Endothelial cell of umbilical vein (primary cell): ENCODE measurements around the gene MIER2. TPM values are rescaled to one million over a fixed set of nuclear protein-coding genes. Genes with fewer than 3 reads are reported as not detected.

Source experiments
- BruUV-seq: library from RNA; stranded (reverse); fragments of 400-500 nt; replicated peaks from 2 replicates; lab custom pipeline; 2021; lab: Mats Ljungman, UMichigan
- CTCF ChIA-PET: fragments of 300-600, 350-600 bp; sonication (Branson Sonifier 250); formaldehyde crosslinking; loops from one replicate; lab custom pipeline; 2021; ENCODE audit warnings: antibody characterized with exemption, inconsistent platforms; lab: Charles Lee
- POLR2A ChIA-PET: fragments of 300-600, 350-600 bp; sonication (Branson Sonifier 250); formaldehyde crosslinking; loops from one replicate; lab custom pipeline; 2021; ENCODE audit warnings: antibody characterized with exemption, inconsistent platforms; lab: Charles Lee
- DNase-seq: peaks from one replicate; pipeline ENCODE4 v3.0.0-alpha.2; 2011; ENCODE audit warnings: low read depth, low spot score
- FAIRE-seq: peaks from 2 replicates; lab custom pipeline; 2011; peaks lifted over from hg19 to GRCh38; lab: Jason Lieb, UNC
- H2AFZ ChIP-seq: 2 replicates; pipeline ENCODE4 v1.6.0; 2012; ENCODE audit warnings: low read depth, low read length, control low read depth, inconsistent platforms
- H3K27ac ChIP-seq: 2 replicates; pipeline ENCODE4 v1.5.1; 2011; ENCODE audit warnings: low read depth, mild to moderate bottlenecking, control low read depth, low read length, moderate library complexity; ENCODE audit not compliant: insufficient read depth
- H3K27me3 ChIP-seq, 2 experiments: 2 replicates each; pipeline versions ENCODE4 v1.6.0 to v1.6.1; 2011; ENCODE audit warnings: low read length in 2 of 2, mixed read lengths in 1 of 2; ENCODE audit not compliant: control insufficient read depth in 2 of 2, insufficient read depth in 2 of 2
- H3K36me3 ChIP-seq, 2 experiments: 2 replicates in 1 of 2; 3 replicates in 1 of 2; pipeline ENCODE4 v1.5.1; 2011; ENCODE audit warnings: low read length in 2 of 2, mild to moderate bottlenecking in 1 of 2, moderate library complexity in 1 of 2; ENCODE audit not compliant: control insufficient read depth in 2 of 2, insufficient read depth in 2 of 2; ENCODE audit errors: extremely low read depth in 1 of 2
- H3K4me1 ChIP-seq: 3 replicates; pipeline ENCODE4 v1.5.1; 2011; ENCODE audit warnings: mild to moderate bottlenecking, low read length; ENCODE audit not compliant: control insufficient read depth, insufficient read depth; ENCODE audit errors: extremely low read depth
- H3K4me2 ChIP-seq: 2 replicates; pipeline ENCODE4 v1.6.1; 2011; ENCODE audit warnings: low read length, control low read depth, mixed read lengths; ENCODE audit not compliant: insufficient read depth
- H3K4me3 ChIP-seq, 3 experiments: fragments of 200-600 bp in 1 of 3; sonication (generic), shearing (Covaris generic) in 1 of 3; replicated peaks in 1 of 3; 2 replicates each; pipeline ENCODE4 v1.5.1; 2011 to 2016; ENCODE audit warnings: control low read depth in 3 of 3, low read length in 3 of 3, mild to moderate bottlenecking in 2 of 3, inconsistent platforms in 1 of 3, low read depth in 1 of 3, moderate library complexity in 1 of 3; ENCODE audit not compliant: insufficient read depth in 1 of 3
- H3K79me2 ChIP-seq: 2 replicates; pipeline ENCODE4 v1.6.0; 2012; ENCODE audit warnings: low read length, inconsistent platforms; ENCODE audit not compliant: control insufficient read depth, insufficient read depth
- H3K9ac ChIP-seq: replicated peaks from 2 replicates; pipeline ENCODE3; 2011; ENCODE audit warnings: low read length, control low read depth; ENCODE audit not compliant: insufficient read depth; ENCODE audit errors: extremely low read depth
- H3K9me1 ChIP-seq: replicated peaks from 3 replicates; pipeline ENCODE4 v1.6.0; 2011; ENCODE audit warnings: mild to moderate bottlenecking, low read length; ENCODE audit not compliant: control insufficient read depth, insufficient read depth; ENCODE audit errors: extremely low read depth
- H3K9me3 ChIP-seq: replicated peaks from 2 replicates; pipeline ENCODE4 v1.5.1; 2012; ENCODE audit warnings: low read length, inconsistent platforms; ENCODE audit not compliant: control insufficient read depth, insufficient read depth
- H4K20me1 ChIP-seq: replicated peaks from 2 replicates; pipeline ENCODE3; 2011; ENCODE audit warnings: mild to moderate bottlenecking, low read length; ENCODE audit not compliant: control insufficient read depth, insufficient read depth; ENCODE audit errors: extremely low read depth
- EZH2 ChIP-seq: IDR thresholded peaks from 2 replicates; pipeline ENCODE4 v1.6.1; 2012; ENCODE audit warnings: borderline replicate concordance, low read depth, mild to moderate bottlenecking, moderate library complexity, low read length, inconsistent platforms; ENCODE audit not compliant: severe bottlenecking
- FOS ChIP-seq: IDR thresholded peaks from 2 replicates; pipeline ENCODE4 v1.6.1; 2011; ENCODE audit warnings: mild to moderate bottlenecking, low read length, moderate library complexity, borderline replicate concordance; ENCODE audit not compliant: insufficient read depth
- GATA2 ChIP-seq: IDR thresholded peaks from 2 replicates; pipeline ENCODE4 v1.7.0; 2011; ENCODE audit warnings: low read depth, mild to moderate bottlenecking, moderate library complexity, mixed read lengths, low read length; ENCODE audit not compliant: insufficient read length, insufficient read depth
- JUN ChIP-seq: IDR thresholded peaks from 2 replicates; pipeline ENCODE4 v1.6.1; 2011; ENCODE audit warnings: borderline replicate concordance, low read depth; ENCODE audit not compliant: insufficient read length, insufficient read depth
- MYC ChIP-seq: IDR thresholded peaks from one replicate; pipeline ENCODE4 v1.6.1; 2011; ENCODE audit warnings: mild to moderate bottlenecking, low read depth, low read length
- POLR2A ChIP-seq: IDR thresholded peaks from 2 replicates; pipeline ENCODE4 v1.6.1; 2012; ENCODE audit warnings: low read depth, mild to moderate bottlenecking, control low read depth, low read length
- POLR2AphosphoS5 ChIP-seq: IDR thresholded peaks from 2 replicates; pipeline ENCODE4 v1.6.1; 2012; ENCODE audit warnings: low read depth, mild to moderate bottlenecking, control low read depth, low read length, moderate library complexity; ENCODE audit not compliant: insufficient read depth
- dilution Hi-C: fragments of 300-500 bp; cut with MboI; formaldehyde crosslinking; loops from one replicate; pipeline ENCODE4 v1.15.0; 2019; ENCODE audit warnings: low sequenced_read_pairs; ENCODE audit not compliant: extremely low pct_ligation_motif_present
- intact Hi-C: fragments of 100-400 bp; cut with micrococcal nuclease; formaldehyde crosslinking; loops from one replicate; pipeline ENCODE4 v1.10.0; 2022
- polyA plus RNA-seq, 4 experiments: library from polyadenylated mRNA; depleted of rRNA in 3 of 4; stranded (reverse) in 3 of 4; unstranded in 1 of 4; fragments of >200 nt; gene quantifications; 2 replicates each; pipeline versions ENCODE4 v1.2.1 to v1.2.3, GENCODE V29; 2011 to 2012; ENCODE audit warnings: missing spikeins in 1 of 4
- total RNA-seq: library from RNA; stranded (reverse); gene quantifications from 2 replicates; pipeline ENCODE4 v1.2.3, GENCODE V29; 2021
- TF ChIP-seq, protein P1 (sequence below), 2 donors: IDR thresholded peaks; 1 replicate in 1 of 2; 2 replicates in 1 of 2; pipeline ENCODE4 v1.5.1; 2011; ENCODE audit warnings: low read length in 2 of 2, mild to moderate bottlenecking in 2 of 2, moderate library complexity in 2 of 2, control low read depth in 1 of 2, inconsistent platforms in 1 of 2, low read depth in 1 of 2; ENCODE audit not compliant: insufficient read depth in 1 of 2; ENCODE audit errors: extremely low read depth in 1 of 2
- TF ChIP-seq, protein P2 (sequence below): IDR thresholded peaks from 2 replicates; pipeline ENCODE4 v1.6.1; 2011; ENCODE audit not compliant: insufficient read depth, insufficient read length

MIER2 gene
- total and polyA plus RNA-seq, 2 donors (not counting 3 experiments of a cell fraction or from before 2014, with no cell fraction given), result 20.3 to 44.9 TPM

DNA sequence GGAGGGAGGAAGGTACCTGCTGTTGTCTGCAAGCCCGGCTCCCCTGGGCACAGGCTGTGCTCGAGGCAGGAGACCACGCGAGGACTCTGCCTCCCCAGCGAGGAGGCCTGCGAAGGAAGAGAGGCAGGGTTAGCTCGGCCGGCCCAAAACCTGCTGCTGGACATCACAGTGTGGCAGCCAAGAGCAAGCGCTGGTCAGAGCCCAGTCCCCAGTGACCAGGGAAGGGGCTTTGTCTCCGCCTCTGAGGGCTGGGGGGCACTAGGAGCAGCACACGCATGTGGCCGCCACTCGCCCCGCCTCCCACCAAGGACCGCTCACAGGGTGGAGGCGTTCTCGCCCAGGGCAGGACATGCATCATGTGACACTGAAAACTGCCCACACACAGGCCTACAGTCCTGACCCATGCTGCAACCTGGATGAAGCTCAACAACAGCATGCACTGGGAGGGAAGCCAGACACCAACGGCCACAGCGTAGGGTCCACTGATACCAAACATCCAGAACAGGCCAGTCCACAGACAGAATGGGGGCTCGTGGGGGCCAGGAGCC, 8.5 kb downstream of the MIER2 start:
- DNase-seq, result no peak

More for the DNA sequence above, 8.5 kb downstream of the MIER2 start:
- H3K79me2 ChIP-seq, result peaks cover 70% of the 10 kb centered on the region
- ChIA-PET CTCF (no interaction called here), POLR2A (no interaction called here)
- no peak for FAIRE-seq
- dilution Hi-C loops (no loop called here), intact Hi-C loops (no loop called here)
- no peak overlapping the region for H3K4me3 ChIP-seq
- no peaks in the 10 kb centered on the region for H4K20me1 ChIP-seq
- H3K4me1 ChIP-seq, result peaks cover 12% of the 10 kb centered on the region
- no peaks in the 10 kb centered on the region for H3K9me3 ChIP-seq
- no peak overlapping the region for H3K4me2 ChIP-seq
- no peaks in the 10 kb centered on the region for H3K27me3 ChIP-seq
- no peak overlapping the region for H3K27ac ChIP-seq
- H3K9me1 ChIP-seq, result no peaks in the 10 kb centered on the region
- H3K36me3 ChIP-seq, result peaks cover 4 to 9% of the 10 kb centered on the region in 2 experiments
- TF ChIP-seq EZH2 (no peak), POLR2A (no peak), POLR2AphosphoS5 (no peak), GATA2 (no peak), MYC (no peak), FOS (no peak), JUN (no peak)
- TF ChIP-seq, protein P1, sequence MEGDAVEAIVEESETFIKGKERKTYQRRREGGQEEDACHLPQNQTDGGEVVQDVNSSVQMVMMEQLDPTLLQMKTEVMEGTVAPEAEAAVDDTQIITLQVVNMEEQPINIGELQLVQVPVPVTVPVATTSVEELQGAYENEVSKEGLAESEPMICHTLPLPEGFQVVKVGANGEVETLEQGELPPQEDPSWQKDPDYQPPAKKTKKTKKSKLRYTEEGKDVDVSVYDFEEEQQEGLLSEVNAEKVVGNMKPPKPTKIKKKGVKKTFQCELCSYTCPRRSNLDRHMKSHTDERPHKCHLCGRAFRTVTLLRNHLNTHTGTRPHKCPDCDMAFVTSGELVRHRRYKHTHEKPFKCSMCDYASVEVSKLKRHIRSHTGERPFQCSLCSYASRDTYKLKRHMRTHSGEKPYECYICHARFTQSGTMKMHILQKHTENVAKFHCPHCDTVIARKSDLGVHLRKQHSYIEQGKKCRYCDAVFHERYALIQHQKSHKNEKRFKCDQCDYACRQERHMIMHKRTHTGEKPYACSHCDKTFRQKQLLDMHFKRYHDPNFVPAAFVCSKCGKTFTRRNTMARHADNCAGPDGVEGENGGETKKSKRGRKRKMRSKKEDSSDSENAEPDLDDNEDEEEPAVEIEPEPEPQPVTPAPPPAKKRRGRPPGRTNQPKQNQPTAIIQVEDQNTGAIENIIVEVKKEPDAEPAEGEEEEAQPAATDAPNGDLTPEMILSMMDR (IDR thresholded peaks at IDR 0.05; ENCODE audit: extremely low read depth in 1 of 2, insufficient read depth in 1 of 2, low read depth in 1 of 2, low read length in 2 of 2), result no peak
- TF ChIP-seq, protein P2, sequence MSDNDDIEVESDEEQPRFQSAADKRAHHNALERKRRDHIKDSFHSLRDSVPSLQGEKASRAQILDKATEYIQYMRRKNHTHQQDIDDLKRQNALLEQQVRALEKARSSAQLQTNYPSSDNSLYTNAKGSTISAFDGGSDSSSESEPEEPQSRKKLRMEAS, result no peak
- BruUV-seq, result no TSS peak
- no peak overlapping the region for H3K9ac ChIP-seq
- H2AFZ ChIP-seq, result no peak overlapping the region
